ENCODE data around the gene CDT1.

CDT1 gene

DNA sequence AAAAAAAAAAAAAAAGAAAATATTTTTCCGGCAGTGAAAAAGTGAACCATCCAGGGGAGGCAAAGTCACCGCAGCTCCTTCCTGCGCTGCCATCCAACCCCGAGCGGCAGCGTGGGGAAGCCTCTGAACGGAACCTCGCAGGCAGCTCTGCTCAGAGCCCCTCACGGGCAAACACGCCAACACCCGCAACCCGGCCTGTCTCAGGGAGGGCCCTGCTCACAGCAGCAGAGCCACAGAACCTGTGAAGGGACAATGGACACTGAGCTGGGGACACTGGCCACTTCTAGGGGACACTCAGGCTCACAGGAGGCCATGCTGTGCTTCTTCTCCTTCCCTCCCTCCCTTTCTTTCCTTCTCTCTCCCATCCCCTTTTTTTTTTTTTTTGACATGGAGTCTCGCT, 29.5 kb downstream of the CDT1 start:
- DNase-seq, result no peak
- H3K27ac ChIP-seq (ENCODE audit: insufficient read depth in 1 of 2, low read depth in 1 of 2, low read length in 2 of 2, poor library complexity in 1 of 2, severe bottlenecking in 2 of 2), result no peak overlapping the region
- H3K27me3 ChIP-seq (replicated peaks in 2 of 5; ENCODE audit: control insufficient read depth in 4 of 5, insufficient read depth in 5 of 5, low read length in 4 of 5), result no peaks in the 10 kb centered on the region
- ChIA-PET CTCF (interaction anchor here (0.6 to 1.0 kb wide), 2 partner anchors 25 to 95 kb away, joined by 3 read pairs; no protein-coding TSS in a partner anchor), POLR2A (no interaction called here)
- H3K9me3 ChIP-seq (ENCODE audit: control extremely low read depth in 1 of 5, control insufficient read depth in 4 of 5, insufficient read depth in 2 of 5, low read depth in 1 of 5, low read length in 4 of 5), result no peaks in the 10 kb centered on the region
- no peak overlapping the region for H3K4me3 ChIP-seq (ENCODE audit: control insufficient read depth in 1 of 7, extremely low read depth in 1 of 7, insufficient read depth in 4 of 7, low read depth in 2 of 7, low read length in 6 of 7)
- peaks cover 0 to 11% (median 2%) of the 10 kb centered on the region in 4 experiments for H3K36me3 ChIP-seq (ENCODE audit: control insufficient read depth in 4 of 4, insufficient read depth in 4 of 4, low read length in 3 of 4)
- 98% methylated on average over 10 of the region's 13 CpGs for WGBS (ENCODE audit: insufficient coverage)
- no peaks in the 10 kb centered on the region for H3K4me1 ChIP-seq (ENCODE audit: control extremely low read depth in 1 of 4, control insufficient read depth in 4 of 4, insufficient read depth in 4 of 4, low read length in 3 of 4)

DNA sequence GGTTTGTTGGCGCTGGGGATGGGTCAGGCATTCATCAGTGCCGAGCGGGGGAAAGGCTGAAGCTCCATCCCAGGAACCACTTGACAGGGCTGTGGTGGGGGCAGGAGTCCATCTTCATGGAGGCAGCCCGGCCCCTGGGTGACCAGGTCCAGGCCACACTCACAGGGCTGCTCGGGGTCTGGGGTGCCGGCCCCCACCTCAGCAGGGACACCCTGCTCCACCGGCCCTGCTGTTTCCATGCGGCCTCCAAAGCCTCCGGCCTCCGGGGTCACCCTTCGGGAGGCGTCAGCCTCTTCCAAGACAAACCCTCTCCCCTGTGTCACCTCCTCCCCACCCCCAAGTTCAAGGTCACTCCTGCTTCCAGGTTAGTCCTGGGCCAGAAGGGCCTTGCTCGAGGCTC, 31.1 kb downstream of the CDT1 start:
- CTCF ChIA-PET, result no interaction called here
- no peak overlapping the region for H3K27ac ChIP-seq (ENCODE audit: insufficient read depth in 1 of 2, low read depth in 1 of 2, low read length in 2 of 2, poor library complexity in 1 of 2, severe bottlenecking in 2 of 2)
- POLR2A ChIA-PET, result interaction anchor here (0.6 kb wide), 1 partner anchor 52 kb away, joined by 7 read pairs; no protein-coding TSS in a partner anchor
- H3K9me3 ChIP-seq (ENCODE audit: control extremely low read depth in 1 of 5, control insufficient read depth in 4 of 5, insufficient read depth in 2 of 5, low read depth in 1 of 5, low read length in 4 of 5), result no peaks in the 10 kb centered on the region
- no peak for DNase-seq
- no peak overlapping the region for H3K4me3 ChIP-seq (ENCODE audit: control insufficient read depth in 1 of 7, extremely low read depth in 1 of 7, insufficient read depth in 4 of 7, low read depth in 2 of 7, low read length in 6 of 7)
- H3K27me3 ChIP-seq (replicated peaks in 2 of 5; ENCODE audit: control insufficient read depth in 4 of 5, insufficient read depth in 5 of 5, low read length in 4 of 5), result no peaks in the 10 kb centered on the region
- no peaks in the 10 kb centered on the region for H3K4me1 ChIP-seq (ENCODE audit: control extremely low read depth in 1 of 4, control insufficient read depth in 4 of 4, insufficient read depth in 4 of 4, low read length in 3 of 4)
- H3K36me3 ChIP-seq (ENCODE audit: control insufficient read depth in 4 of 4, insufficient read depth in 4 of 4, low read length in 3 of 4), result peaks cover 0 to 12% (median 6%) of the 10 kb centered on the region in 4 experiments
- 100% methylated on average over 7 of the region's 13 CpGs for WGBS (ENCODE audit: insufficient coverage)

DNA sequence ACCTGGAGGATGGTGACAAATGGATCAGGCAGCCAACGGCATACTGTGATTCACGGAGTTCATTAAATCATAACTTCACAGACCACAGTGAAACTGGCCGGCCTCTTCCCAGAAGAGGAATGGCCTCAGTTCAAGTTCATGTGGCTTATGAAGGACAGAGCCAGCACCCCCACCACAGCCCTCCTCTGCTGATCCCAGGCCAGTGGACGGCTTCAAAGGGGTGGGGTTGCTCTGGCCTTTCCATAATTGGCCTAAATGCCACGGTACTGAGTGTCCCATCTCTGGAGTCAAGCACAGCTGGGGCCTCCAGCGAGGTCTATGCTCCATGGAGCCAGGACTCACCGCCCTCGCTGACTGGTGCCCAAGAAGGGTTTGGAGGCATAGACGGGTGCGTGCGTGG, 31.8 kb downstream of the CDT1 start:
- no peaks in the 10 kb centered on the region for H3K27me3 ChIP-seq (replicated peaks in 2 of 5; ENCODE audit: control insufficient read depth in 4 of 5, insufficient read depth in 5 of 5, low read length in 4 of 5)
- CTCF ChIA-PET, result no interaction called here
- no peak overlapping the region for H3K4me3 ChIP-seq (ENCODE audit: control insufficient read depth in 1 of 7, extremely low read depth in 1 of 7, insufficient read depth in 4 of 7, low read depth in 2 of 7, low read length in 6 of 7)
- 98% methylated on average over 10 of the region's 11 CpGs for WGBS (ENCODE audit: insufficient coverage)
- no peaks in the 10 kb centered on the region for H3K4me1 ChIP-seq (ENCODE audit: control extremely low read depth in 1 of 4, control insufficient read depth in 4 of 4, insufficient read depth in 4 of 4, low read length in 3 of 4)
- H3K27ac ChIP-seq (ENCODE audit: insufficient read depth in 1 of 2, low read depth in 1 of 2, low read length in 2 of 2, poor library complexity in 1 of 2, severe bottlenecking in 2 of 2), result no peak overlapping the region
- POLR2A ChIA-PET, result no interaction called here
- H3K36me3 ChIP-seq (ENCODE audit: control insufficient read depth in 4 of 4, insufficient read depth in 4 of 4, low read length in 3 of 4), result peaks cover 0 to 19% (median 11%) of the 10 kb centered on the region in 4 experiments
- no peak for DNase-seq
- H3K9me3 ChIP-seq (ENCODE audit: control extremely low read depth in 1 of 5, control insufficient read depth in 4 of 5, insufficient read depth in 2 of 5, low read depth in 1 of 5, low read length in 4 of 5), result no peaks in the 10 kb centered on the region

DNA sequence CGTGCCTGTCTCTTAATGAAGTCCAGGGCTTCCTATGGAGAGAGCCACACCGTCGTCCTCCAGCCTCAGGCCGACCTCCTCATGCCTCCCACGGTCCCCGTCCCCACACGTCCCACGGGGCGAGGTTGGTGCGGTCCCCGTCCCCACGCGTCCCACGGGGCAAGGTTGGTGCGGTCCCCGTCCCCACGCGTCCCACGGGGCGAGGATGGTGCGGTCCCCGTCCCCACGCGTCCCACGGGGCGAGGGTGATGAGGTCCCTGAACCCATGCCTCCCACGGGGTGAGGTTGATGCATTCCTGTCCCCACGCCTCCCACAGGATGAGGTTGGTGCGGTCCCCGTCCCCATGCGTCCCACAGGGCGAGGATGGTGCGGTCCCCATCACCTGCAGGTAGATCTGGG, 32.2 kb downstream of the CDT1 start:
- no peaks in the 10 kb centered on the region for H3K4me1 ChIP-seq (ENCODE audit: control extremely low read depth in 1 of 4, control insufficient read depth in 4 of 4, insufficient read depth in 4 of 4, low read length in 3 of 4)
- 98% methylated on average over 27 of the region's 33 CpGs for WGBS (ENCODE audit: insufficient coverage)
- H3K27me3 ChIP-seq (replicated peaks in 2 of 5; ENCODE audit: control insufficient read depth in 4 of 5, insufficient read depth in 5 of 5, low read length in 4 of 5), result no peaks in the 10 kb centered on the region
- DNase-seq, result no peak
- H3K9me3 ChIP-seq (ENCODE audit: control extremely low read depth in 1 of 5, control insufficient read depth in 4 of 5, insufficient read depth in 2 of 5, low read depth in 1 of 5, low read length in 4 of 5), result no peaks in the 10 kb centered on the region
- ChIA-PET POLR2A (no interaction called here), CTCF (no interaction called here)
- peaks cover 0 to 21% (median 13%) of the 10 kb centered on the region in 4 experiments for H3K36me3 ChIP-seq (ENCODE audit: control insufficient read depth in 4 of 4, insufficient read depth in 4 of 4, low read length in 3 of 4)
- no peak overlapping the region for H3K4me3 ChIP-seq (ENCODE audit: control insufficient read depth in 1 of 7, extremely low read depth in 1 of 7, insufficient read depth in 4 of 7, low read depth in 2 of 7, low read length in 6 of 7)
- no peak overlapping the region for H3K27ac ChIP-seq (ENCODE audit: insufficient read depth in 1 of 2, low read depth in 1 of 2, low read length in 2 of 2, poor library complexity in 1 of 2, severe bottlenecking in 2 of 2)

DNA sequence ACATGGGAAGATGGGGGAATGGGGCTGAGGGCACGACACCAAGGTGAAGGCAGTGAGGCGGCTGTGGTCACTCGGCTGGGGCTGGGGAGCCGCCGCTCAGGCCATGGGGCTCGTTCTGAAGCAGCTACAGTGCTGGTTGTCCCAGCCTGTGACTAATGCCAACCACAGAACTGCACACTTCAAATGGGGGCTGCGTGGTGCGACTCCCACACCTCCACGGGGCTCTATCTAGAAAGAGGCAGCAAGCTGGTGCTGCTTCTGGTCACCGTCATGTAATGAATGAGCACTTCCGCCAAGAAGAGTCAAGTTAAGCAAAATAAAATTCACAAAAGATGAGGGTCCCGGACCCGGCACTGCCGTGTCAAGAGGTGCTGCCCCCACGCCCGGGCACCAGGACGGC, 33.2 kb downstream of the CDT1 start:
- no peak overlapping the region for H3K4me3 ChIP-seq (ENCODE audit: control insufficient read depth in 1 of 7, extremely low read depth in 1 of 7, insufficient read depth in 4 of 7, low read depth in 2 of 7, low read length in 6 of 7)
- peaks cover 0 to 20% (median 13%) of the 10 kb centered on the region in 4 experiments for H3K36me3 ChIP-seq (ENCODE audit: control insufficient read depth in 4 of 4, insufficient read depth in 4 of 4, low read length in 3 of 4)
- no peaks in the 10 kb centered on the region for H3K27me3 ChIP-seq (replicated peaks in 2 of 5; ENCODE audit: control insufficient read depth in 4 of 5, insufficient read depth in 5 of 5, low read length in 4 of 5)
- H3K4me1 ChIP-seq (ENCODE audit: control extremely low read depth in 1 of 4, control insufficient read depth in 4 of 4, insufficient read depth in 4 of 4, low read length in 3 of 4), result no peaks in the 10 kb centered on the region
- ChIA-PET CTCF (no interaction called here), POLR2A (interaction anchor here (0.6 kb wide), 1 partner anchor 18 kb away, joined by 3 read pairs; no protein-coding TSS in a partner anchor)
- no peak for DNase-seq
- 97% methylated on average over 16 of the region's 17 CpGs for WGBS (ENCODE audit: insufficient coverage)
- no peaks in the 10 kb centered on the region for H3K9me3 ChIP-seq (ENCODE audit: control extremely low read depth in 1 of 5, control insufficient read depth in 4 of 5, insufficient read depth in 2 of 5, low read depth in 1 of 5, low read length in 4 of 5)
- no peak overlapping the region for H3K27ac ChIP-seq (ENCODE audit: insufficient read depth in 1 of 2, low read depth in 1 of 2, low read length in 2 of 2, poor library complexity in 1 of 2, severe bottlenecking in 2 of 2)

DNA sequence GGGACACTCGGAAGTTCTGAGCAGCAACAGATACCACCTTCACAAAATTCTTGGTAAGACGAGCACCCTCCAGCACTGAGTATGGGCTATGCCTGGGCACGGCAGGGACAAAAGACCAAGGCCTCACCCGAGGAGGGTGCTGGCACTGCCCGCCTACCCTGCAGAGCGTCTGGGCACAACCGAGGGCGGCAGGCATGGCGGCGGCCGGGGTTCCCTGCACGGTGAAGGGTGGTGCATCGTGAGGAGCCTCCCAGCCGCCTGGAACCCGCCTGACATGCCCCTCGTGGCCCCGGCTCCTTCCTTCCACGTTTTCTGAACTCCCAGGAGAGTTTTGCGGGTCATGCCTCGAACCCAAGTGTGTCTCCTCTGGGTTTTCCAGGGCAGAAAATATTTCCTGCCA, 34.2 kb downstream of the CDT1 start:
- Histone ChIP-seq H3K4me3 (ENCODE audit: control insufficient read depth in 1 of 7, extremely low read depth in 1 of 7, insufficient read depth in 4 of 7, low read depth in 2 of 7, low read length in 6 of 7) (no peak overlapping the region), H3K36me3 (ENCODE audit: control insufficient read depth in 4 of 4, insufficient read depth in 4 of 4, low read length in 3 of 4) (peaks cover 0 to 22% (median 14%) of the 10 kb centered on the region in 4 experiments), H3K27me3 (replicated peaks in 2 of 5; ENCODE audit: control insufficient read depth in 4 of 5, insufficient read depth in 5 of 5, low read length in 4 of 5) (no peaks in the 10 kb centered on the region), H3K4me1 (ENCODE audit: control extremely low read depth in 1 of 4, control insufficient read depth in 4 of 4, insufficient read depth in 4 of 4, low read length in 3 of 4) (no peaks in the 10 kb centered on the region), H3K27ac (ENCODE audit: insufficient read depth in 1 of 2, low read depth in 1 of 2, low read length in 2 of 2, poor library complexity in 1 of 2, severe bottlenecking in 2 of 2) (no peak overlapping the region), H3K9me3 (ENCODE audit: control extremely low read depth in 1 of 5, control insufficient read depth in 4 of 5, insufficient read depth in 2 of 5, low read depth in 1 of 5, low read length in 4 of 5) (no peaks in the 10 kb centered on the region)
- no peak for DNase-seq
- WGBS (ENCODE audit: insufficient coverage), result 97% methylated on average over 19 of the region's 20 CpGs
- ChIA-PET CTCF (no interaction called here), POLR2A (no interaction called here)

DNA sequence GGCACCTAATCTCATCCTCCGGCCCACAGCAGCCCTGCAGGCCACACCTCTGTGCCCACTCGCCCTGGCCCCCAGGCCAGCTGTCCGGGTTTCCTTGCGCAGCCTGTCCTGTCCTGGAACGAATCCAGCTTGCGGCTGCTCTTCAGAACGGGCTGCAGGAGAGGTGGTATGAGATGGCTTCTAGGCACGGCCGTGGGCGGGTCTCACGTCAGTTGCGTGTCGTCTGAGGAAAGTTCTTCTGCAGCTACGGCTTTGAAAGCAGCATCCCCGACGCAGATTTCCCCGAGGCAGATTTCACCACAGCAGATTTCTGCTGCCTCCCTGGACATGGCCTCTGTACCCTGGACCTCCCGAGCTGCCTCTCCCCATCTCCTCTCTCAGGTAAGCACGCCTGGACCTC, 35.0 kb downstream of the CDT1 start:
- WGBS (ENCODE audit: insufficient coverage), result 97% methylated on average over 18 of the region's 19 CpGs
- Histone ChIP-seq H3K27ac (ENCODE audit: insufficient read depth in 1 of 2, low read depth in 1 of 2, low read length in 2 of 2, poor library complexity in 1 of 2, severe bottlenecking in 2 of 2) (no peak overlapping the region), H3K36me3 (ENCODE audit: control insufficient read depth in 4 of 4, insufficient read depth in 4 of 4, low read length in 3 of 4) (peaks cover 0 to 25% (median 16%) of the 10 kb centered on the region in 4 experiments), H3K4me3 (ENCODE audit: control insufficient read depth in 1 of 7, extremely low read depth in 1 of 7, insufficient read depth in 4 of 7, low read depth in 2 of 7, low read length in 6 of 7) (no peak overlapping the region), H3K27me3 (replicated peaks in 2 of 5; ENCODE audit: control insufficient read depth in 4 of 5, insufficient read depth in 5 of 5, low read length in 4 of 5) (no peaks in the 10 kb centered on the region), H3K4me1 (ENCODE audit: control extremely low read depth in 1 of 4, control insufficient read depth in 4 of 4, insufficient read depth in 4 of 4, low read length in 3 of 4) (no peaks in the 10 kb centered on the region), H3K9me3 (ENCODE audit: control extremely low read depth in 1 of 5, control insufficient read depth in 4 of 5, insufficient read depth in 2 of 5, low read depth in 1 of 5, low read length in 4 of 5) (no peaks in the 10 kb centered on the region)
- POLR2A ChIA-PET, result no interaction called here
- CTCF ChIA-PET, result interaction anchor here (2.6 kb wide), 1 partner anchor 19 kb away, joined by 10 read pairs; the partner anchor contains the start of genes GALNS and TRAPPC2L
- DNase-seq, result no peak

All from common myeloid progenitor, CD34-positive (primary cell).